WTC11 (cell line): ENCODE measurements around the gene SSNA1. TPM values are rescaled to one million over a fixed set of nuclear protein-coding genes. Genes with fewer than 3 reads are reported as not detected.

Experiments used
- ATAC-seq: fragments of 200-7000 bp; cut with Tn5 transposase; 2 replicates; pipeline ENCODE4 v1.10.0; 2021; ENCODE audit warnings: mild to moderate bottlenecking, moderate library complexity
- CTCF ChIA-PET: fragments of 300-600 bp; sonication (Branson Sonifier 250); formaldehyde crosslinking; loops from one replicate; lab custom pipeline; 2021; ENCODE audit warnings: antibody characterized with exemption; lab: Charles Lee
- POLR2A ChIA-PET: fragments of 350-600 bp; sonication (Branson Sonifier 250); formaldehyde crosslinking; loops from one replicate; lab custom pipeline; 2021; ENCODE audit warnings: antibody characterized with exemption; lab: Charles Lee
- DNase-seq: peaks from one replicate; pipeline ENCODE4 v3.0.0; 2021; ENCODE audit warnings: low spot score
- H3K27ac Mint-ChIP-seq: 2 replicates; pipeline ENCODE4 v1.8.0; 2021; ENCODE audit warnings: mixed read lengths
- H3K27me3 Mint-ChIP-seq: 2 replicates; pipeline ENCODE4 v1.8.0; 2021; ENCODE audit warnings: low read depth, mild to moderate bottlenecking, moderate library complexity, mixed read lengths
- H3K36me3 Mint-ChIP-seq: 2 replicates; pipeline ENCODE4 v1.8.0; 2021; ENCODE audit warnings: mixed read lengths
- H3K4me1 Mint-ChIP-seq: 2 replicates; pipeline ENCODE4 v1.8.0; 2022; ENCODE audit warnings: mixed read lengths
- H3K4me3 Mint-ChIP-seq: 2 replicates; pipeline ENCODE4 v1.8.0; 2021; ENCODE audit warnings: mild to moderate bottlenecking, moderate library complexity, mixed read lengths
- H3K9me3 Mint-ChIP-seq: 2 replicates; pipeline ENCODE4 v1.8.0; 2021; ENCODE audit warnings: mixed read lengths
- E2F5 ChIP-seq: sonication (generic); formaldehyde crosslinking; IDR thresholded peaks from 2 replicates; pipeline ENCODE4 v1.8.1; 2022; ENCODE audit warnings: mild to moderate bottlenecking, moderate library complexity, missing genetic modification reagents
- ERG ChIP-seq: fragments of 250-450 bp; sonication (Bioruptor Pico); IDR thresholded peaks from 2 replicates; pipeline ENCODE4 v1.8.0; 2021; ENCODE audit warnings: mild to moderate bottlenecking
- HMGXB4 ChIP-seq: sonication (generic); formaldehyde crosslinking; IDR thresholded peaks from 2 replicates; pipeline ENCODE4 v1.8.1; 2023; ENCODE audit warnings: mild to moderate bottlenecking, moderate library complexity, missing genetic modification reagents
- MYBL2 ChIP-seq: sonication (generic); formaldehyde crosslinking; IDR thresholded peaks from 2 replicates; pipeline ENCODE4 v1.8.1; 2023; ENCODE audit warnings: mild to moderate bottlenecking, moderate library complexity, missing genetic modification reagents
- PRDM15 ChIP-seq: sonication (generic); formaldehyde crosslinking; IDR thresholded peaks from 2 replicates; pipeline ENCODE4 v1.8.0; 2022; ENCODE audit warnings: missing genetic modification reagents
- ZNF219 ChIP-seq: sonication (generic); formaldehyde crosslinking; IDR thresholded peaks from 2 replicates; pipeline ENCODE4 v1.8.0; 2023; ENCODE audit warnings: missing genetic modification reagents, mild to moderate bottlenecking, borderline replicate concordance
- ZNF317 ChIP-seq: sonication (generic); formaldehyde crosslinking; IDR thresholded peaks from 2 replicates; pipeline ENCODE4 v1.8.1; 2023; ENCODE audit warnings: low read depth, mild to moderate bottlenecking, moderate library complexity, missing genetic modification reagents, borderline replicate concordance
- ZNF532 ChIP-seq: fragments of 250-450 bp; sonication (Bioruptor Pico); IDR thresholded peaks from 2 replicates; pipeline ENCODE4 v1.9.0; 2021; ENCODE audit warnings: mild to moderate bottlenecking, borderline replicate concordance
- ZNF671 ChIP-seq: fragments of 250-450 bp; sonication (Bioruptor Pico); IDR thresholded peaks from 2 replicates; pipeline ENCODE4 v1.8.0; 2021; ENCODE audit warnings: mild to moderate bottlenecking
- total RNA-seq: library from RNA; stranded (reverse); gene quantifications from 3 replicates; pipeline ENCODE4 v1.2.3, GENCODE V29; 2021
- TF ChIP-seq, protein P1 (sequence below): sonication (generic); formaldehyde crosslinking; IDR thresholded peaks from 2 replicates; pipeline ENCODE4 v1.8.0; 2022; ENCODE audit warnings: mild to moderate bottlenecking, missing genetic modification reagents

Gene SSNA1
- total RNA-seq, 1 experiment from 2014 or later: 102 TPM

DNA sequence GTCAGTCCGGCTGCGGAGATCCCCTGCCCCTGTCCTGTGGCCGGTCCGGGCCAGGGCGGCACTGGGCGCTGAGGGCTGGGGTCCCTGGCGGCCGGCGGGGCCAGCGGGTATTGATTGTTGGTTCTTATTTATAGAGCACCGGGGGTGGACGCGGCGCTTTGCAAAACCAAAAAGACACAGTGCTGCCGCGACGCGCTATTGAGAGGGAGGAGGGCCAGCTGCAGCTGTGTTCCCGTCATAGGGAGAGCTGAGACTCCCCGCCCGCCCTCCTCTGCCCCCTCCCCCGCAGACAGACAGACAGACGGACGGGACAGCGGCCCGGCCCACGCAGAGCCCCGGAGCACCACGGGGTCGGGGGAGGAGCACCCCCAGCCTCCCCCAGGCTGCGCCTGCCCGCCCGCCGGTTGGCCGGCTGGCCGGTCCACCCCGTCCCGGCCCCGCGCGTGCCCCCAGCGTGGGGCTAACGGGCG is 21.2 kb upstream of the SSNA1 start (continued):
- TF ChIP-seq ZNF532 (CRISPR knock-in tag) (no peak), HMGXB4 (CRISPR knock-in tag) (no peak), E2F5 (no peak), ZNF219 (CRISPR knock-in tag) (no peak), ZNF671 (no peak), MYBL2 (no peak)

- H3K27ac Mint-ChIP-seq: no peak overlapping the region
- peak; percentile 64 for DNase-seq
- no peaks in the 10 kb centered on the region for H3K36me3 Mint-ChIP-seq
- peak overlapping the region; percentile 49; the same call in 1 of the 2 replicates for H3K4me3 Mint-ChIP-seq
- CTCF ChIA-PET: interaction anchor here (0.9 to 3.6 kb wide), 11 partner anchors 8 to 138 kb away, joined by 3 to 17 read pairs (median 7); partner anchors contain the start of genes GRIN1 and MAN1B1
- H3K27me3 Mint-ChIP-seq: peaks cover 69% of the 10 kb centered on the region
- no peak for TF ChIP-seq ERG
- peak; percentile 90 for TF ChIP-seq PRDM15 (CRISPR knock-in tag)
- TF ChIP-seq, protein P1, sequence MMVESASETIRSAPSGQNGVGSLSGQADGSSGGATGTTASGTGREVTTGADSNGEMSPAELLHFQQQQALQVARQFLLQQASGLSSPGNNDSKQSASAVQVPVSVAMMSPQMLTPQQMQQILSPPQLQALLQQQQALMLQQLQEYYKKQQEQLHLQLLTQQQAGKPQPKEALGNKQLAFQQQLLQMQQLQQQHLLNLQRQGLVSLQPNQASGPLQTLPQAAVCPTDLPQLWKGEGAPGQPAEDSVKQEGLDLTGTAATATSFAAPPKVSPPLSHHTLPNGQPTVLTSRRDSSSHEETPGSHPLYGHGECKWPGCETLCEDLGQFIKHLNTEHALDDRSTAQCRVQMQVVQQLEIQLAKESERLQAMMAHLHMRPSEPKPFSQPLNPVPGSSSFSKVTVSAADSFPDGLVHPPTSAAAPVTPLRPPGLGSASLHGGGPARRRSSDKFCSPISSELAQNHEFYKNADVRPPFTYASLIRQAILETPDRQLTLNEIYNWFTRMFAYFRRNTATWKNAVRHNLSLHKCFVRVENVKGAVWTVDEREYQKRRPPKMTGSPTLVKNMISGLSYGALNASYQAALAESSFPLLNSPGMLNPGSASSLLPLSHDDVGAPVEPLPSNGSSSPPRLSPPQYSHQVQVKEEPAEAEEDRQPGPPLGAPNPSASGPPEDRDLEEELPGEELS (CRISPR knock-in tag): 0 out of 2 replicates have a peak, but pooled peaks have one; percentile 44
- TF ChIP-seq HMGXB4 (CRISPR knock-in tag): no peak
- TF ChIP-seq ZNF317: no peak
- POLR2A ChIA-PET: no interaction called here
- ATAC-seq: peak; percentile 43
- H3K9me3 Mint-ChIP-seq: no peaks in the 10 kb centered on the region
- H3K4me1 Mint-ChIP-seq: peaks cover 6% of the 10 kb centered on the region
These were observed 20.5 kb upstream of the SSNA1 start for GRCh38 chr9:137167747-137168572.
